Endothelial cell of umbilical vein (primary cell): ENCODE measurements around the gene MED16. TPM values are rescaled to one million over a fixed set of nuclear protein-coding genes. Genes with fewer than 3 reads are reported as not detected.

ENCODE experiments used
- BruUV-seq: library from RNA; stranded (reverse); fragments of 400-500 nt; replicated peaks from 2 replicates; lab custom pipeline; 2021; lab: Mats Ljungman, UMichigan
- CTCF ChIA-PET: fragments of 300-600, 350-600 bp; sonication (Branson Sonifier 250); formaldehyde crosslinking; loops from one replicate; lab custom pipeline; 2021; ENCODE audit warnings: antibody characterized with exemption, inconsistent platforms; lab: Charles Lee
- POLR2A ChIA-PET: fragments of 300-600, 350-600 bp; sonication (Branson Sonifier 250); formaldehyde crosslinking; loops from one replicate; lab custom pipeline; 2021; ENCODE audit warnings: antibody characterized with exemption, inconsistent platforms; lab: Charles Lee
- DNase-seq: peaks from one replicate; pipeline ENCODE4 v3.0.0-alpha.2; 2011; ENCODE audit warnings: low read depth, low spot score
- FAIRE-seq: peaks from 2 replicates; lab custom pipeline; 2011; peaks lifted over from hg19 to GRCh38; lab: Jason Lieb, UNC
- H2AFZ ChIP-seq: 2 replicates; pipeline ENCODE4 v1.6.0; 2012; ENCODE audit warnings: low read depth, low read length, control low read depth, inconsistent platforms
- H3K27ac ChIP-seq: 2 replicates; pipeline ENCODE4 v1.5.1; 2011; ENCODE audit warnings: low read depth, mild to moderate bottlenecking, control low read depth, low read length, moderate library complexity; ENCODE audit not compliant: insufficient read depth
- H3K27me3 ChIP-seq, 2 experiments: 2 replicates each; pipeline versions ENCODE4 v1.6.0 to v1.6.1; 2011; ENCODE audit warnings: low read length in 2 of 2, mixed read lengths in 1 of 2; ENCODE audit not compliant: control insufficient read depth in 2 of 2, insufficient read depth in 2 of 2
- H3K36me3 ChIP-seq, 2 experiments: 2 replicates in 1 of 2; 3 replicates in 1 of 2; pipeline ENCODE4 v1.5.1; 2011; ENCODE audit warnings: low read length in 2 of 2, mild to moderate bottlenecking in 1 of 2, moderate library complexity in 1 of 2; ENCODE audit not compliant: control insufficient read depth in 2 of 2, insufficient read depth in 2 of 2; ENCODE audit errors: extremely low read depth in 1 of 2
- H3K4me1 ChIP-seq: 3 replicates; pipeline ENCODE4 v1.5.1; 2011; ENCODE audit warnings: mild to moderate bottlenecking, low read length; ENCODE audit not compliant: control insufficient read depth, insufficient read depth; ENCODE audit errors: extremely low read depth
- H3K4me2 ChIP-seq: 2 replicates; pipeline ENCODE4 v1.6.1; 2011; ENCODE audit warnings: low read length, control low read depth, mixed read lengths; ENCODE audit not compliant: insufficient read depth
- H3K4me3 ChIP-seq, 3 experiments: fragments of 200-600 bp in 1 of 3; sonication (generic), shearing (Covaris generic) in 1 of 3; replicated peaks in 1 of 3; 2 replicates each; pipeline ENCODE4 v1.5.1; 2011 to 2016; ENCODE audit warnings: control low read depth in 3 of 3, low read length in 3 of 3, mild to moderate bottlenecking in 2 of 3, inconsistent platforms in 1 of 3, low read depth in 1 of 3, moderate library complexity in 1 of 3; ENCODE audit not compliant: insufficient read depth in 1 of 3
- H3K79me2 ChIP-seq: 2 replicates; pipeline ENCODE4 v1.6.0; 2012; ENCODE audit warnings: low read length, inconsistent platforms; ENCODE audit not compliant: control insufficient read depth, insufficient read depth
- H3K9ac ChIP-seq: replicated peaks from 2 replicates; pipeline ENCODE3; 2011; ENCODE audit warnings: low read length, control low read depth; ENCODE audit not compliant: insufficient read depth; ENCODE audit errors: extremely low read depth
- H3K9me1 ChIP-seq: replicated peaks from 3 replicates; pipeline ENCODE4 v1.6.0; 2011; ENCODE audit warnings: mild to moderate bottlenecking, low read length; ENCODE audit not compliant: control insufficient read depth, insufficient read depth; ENCODE audit errors: extremely low read depth
- H3K9me3 ChIP-seq: replicated peaks from 2 replicates; pipeline ENCODE4 v1.5.1; 2012; ENCODE audit warnings: low read length, inconsistent platforms; ENCODE audit not compliant: control insufficient read depth, insufficient read depth
- H4K20me1 ChIP-seq: replicated peaks from 2 replicates; pipeline ENCODE3; 2011; ENCODE audit warnings: mild to moderate bottlenecking, low read length; ENCODE audit not compliant: control insufficient read depth, insufficient read depth; ENCODE audit errors: extremely low read depth
- EZH2 ChIP-seq: IDR thresholded peaks from 2 replicates; pipeline ENCODE4 v1.6.1; 2012; ENCODE audit warnings: borderline replicate concordance, low read depth, mild to moderate bottlenecking, moderate library complexity, low read length, inconsistent platforms; ENCODE audit not compliant: severe bottlenecking
- FOS ChIP-seq: IDR thresholded peaks from 2 replicates; pipeline ENCODE4 v1.6.1; 2011; ENCODE audit warnings: mild to moderate bottlenecking, low read length, moderate library complexity, borderline replicate concordance; ENCODE audit not compliant: insufficient read depth
- GATA2 ChIP-seq: IDR thresholded peaks from 2 replicates; pipeline ENCODE4 v1.7.0; 2011; ENCODE audit warnings: low read depth, mild to moderate bottlenecking, moderate library complexity, mixed read lengths, low read length; ENCODE audit not compliant: insufficient read length, insufficient read depth
- JUN ChIP-seq: IDR thresholded peaks from 2 replicates; pipeline ENCODE4 v1.6.1; 2011; ENCODE audit warnings: borderline replicate concordance, low read depth; ENCODE audit not compliant: insufficient read length, insufficient read depth
- MAX ChIP-seq: IDR thresholded peaks from 2 replicates; pipeline ENCODE4 v1.6.1; 2011; ENCODE audit not compliant: insufficient read depth, insufficient read length
- MYC ChIP-seq: IDR thresholded peaks from one replicate; pipeline ENCODE4 v1.6.1; 2011; ENCODE audit warnings: mild to moderate bottlenecking, low read depth, low read length
- POLR2A ChIP-seq: IDR thresholded peaks from 2 replicates; pipeline ENCODE4 v1.6.1; 2012; ENCODE audit warnings: low read depth, mild to moderate bottlenecking, control low read depth, low read length
- POLR2AphosphoS5 ChIP-seq: IDR thresholded peaks from 2 replicates; pipeline ENCODE4 v1.6.1; 2012; ENCODE audit warnings: low read depth, mild to moderate bottlenecking, control low read depth, low read length, moderate library complexity; ENCODE audit not compliant: insufficient read depth
- dilution Hi-C: fragments of 300-500 bp; cut with MboI; formaldehyde crosslinking; loops from one replicate; pipeline ENCODE4 v1.15.0; 2019; ENCODE audit warnings: low sequenced_read_pairs; ENCODE audit not compliant: extremely low pct_ligation_motif_present
- intact Hi-C: fragments of 100-400 bp; cut with micrococcal nuclease; formaldehyde crosslinking; loops from one replicate; pipeline ENCODE4 v1.10.0; 2022
- polyA plus RNA-seq, 4 experiments: library from polyadenylated mRNA; depleted of rRNA in 3 of 4; stranded (reverse) in 3 of 4; unstranded in 1 of 4; fragments of >200 nt; gene quantifications; 2 replicates each; pipeline versions ENCODE4 v1.2.1 to v1.2.3, GENCODE V29; 2011 to 2012; ENCODE audit warnings: missing spikeins in 1 of 4
- total RNA-seq: library from RNA; stranded (reverse); gene quantifications from 2 replicates; pipeline ENCODE4 v1.2.3, GENCODE V29; 2021
- TF ChIP-seq, protein P1 (sequence below), 2 donors: IDR thresholded peaks; 1 replicate in 1 of 2; 2 replicates in 1 of 2; pipeline ENCODE4 v1.5.1; 2011; ENCODE audit warnings: low read length in 2 of 2, mild to moderate bottlenecking in 2 of 2, moderate library complexity in 2 of 2, control low read depth in 1 of 2, inconsistent platforms in 1 of 2, low read depth in 1 of 2; ENCODE audit not compliant: insufficient read depth in 1 of 2; ENCODE audit errors: extremely low read depth in 1 of 2

The MED16 gene
- total and polyA plus RNA-seq, 2 donors (not counting 3 experiments of a cell fraction or from before 2014, with no cell fraction given), result 63.1 to 66.5 TPM

DNA sequence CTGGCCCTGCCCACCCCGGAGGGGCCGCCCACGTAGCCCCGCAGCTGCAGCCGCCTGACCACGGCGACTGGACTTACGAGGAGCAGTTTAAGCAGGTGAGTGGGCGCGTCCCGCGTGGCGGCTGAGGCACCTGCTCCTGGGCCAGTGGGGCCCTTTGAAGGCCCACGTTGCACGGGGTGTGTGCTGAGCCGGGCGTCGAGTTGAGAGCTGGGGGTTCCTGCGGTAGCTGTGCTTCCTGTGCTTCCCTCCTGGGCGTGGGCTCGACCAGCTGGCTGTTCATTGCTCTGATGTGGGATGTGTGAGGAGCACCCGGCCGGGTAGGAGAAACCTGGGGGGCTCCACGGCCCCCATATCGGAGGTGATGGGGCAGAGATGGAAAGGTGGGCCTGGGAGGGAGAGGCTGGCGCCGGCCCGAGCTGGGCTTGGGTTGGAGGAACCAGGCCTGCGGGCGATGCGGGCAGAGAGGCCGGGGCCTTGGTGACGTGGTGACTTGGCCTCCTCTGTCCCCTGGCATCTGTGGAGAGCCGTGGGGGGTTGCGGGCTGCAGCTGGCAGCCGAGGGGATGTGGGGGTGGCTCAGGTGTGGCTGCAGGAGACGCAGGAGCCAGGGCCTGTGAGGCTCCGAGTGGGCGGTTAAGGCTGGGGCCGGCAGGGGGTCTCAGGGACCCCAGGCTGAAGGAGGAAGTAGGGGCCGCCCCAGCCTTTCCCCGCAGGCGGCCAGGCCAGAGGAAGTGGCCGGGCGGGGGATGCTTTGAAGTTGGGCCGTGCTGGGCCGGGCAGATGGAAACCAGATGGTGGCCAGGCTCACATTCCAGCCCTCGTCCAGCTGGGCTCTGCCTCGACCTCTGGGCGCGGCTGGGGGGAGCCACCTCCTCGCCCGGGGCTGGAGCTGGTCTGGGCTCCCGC, 39.9 kb upstream of the MED16 start:
- no peaks in the 10 kb centered on the region for H3K79me2 ChIP-seq
- ChIA-PET CTCF (interaction anchor here (0.8 to 1.0 kb wide), 3 partner anchors 9 to 51 kb away, joined by 3 to 4 read pairs (median 4); partner anchors contain the start of gene WDR18), POLR2A (interaction anchor here (0.7 kb wide), 1 partner anchor 206 kb away, joined by 4 read pairs; no protein-coding TSS in a partner anchor)
- no peak overlapping the region for H2AFZ ChIP-seq
- H3K36me3 ChIP-seq, result no peaks in the 10 kb centered on the region
- dilution Hi-C loops, result no loop called here
- FAIRE-seq (no peak), DNase-seq (no peak)
- no peak overlapping the region for H3K4me3 ChIP-seq
- no peak overlapping the region for H3K9ac ChIP-seq
- peaks cover 15% of the 10 kb centered on the region for H3K4me1 ChIP-seq
- H4K20me1 ChIP-seq, result no peaks in the 10 kb centered on the region
- H3K4me2 ChIP-seq, result no peak overlapping the region
- no TSS peak for BruUV-seq
- H3K27me3 ChIP-seq, result no peaks in the 10 kb centered on the region
- no peaks in the 10 kb centered on the region for H3K9me1 ChIP-seq
- H3K9me3 ChIP-seq, result no peaks in the 10 kb centered on the region
- no peak overlapping the region for H3K27ac ChIP-seq
- intact Hi-C loops, result loop anchor here (10.0 kb wide), 1 partner anchor 172 kb away; the partner anchor contains the start of gene GPX4
- no peak for TF ChIP-seq MAX

DNA sequence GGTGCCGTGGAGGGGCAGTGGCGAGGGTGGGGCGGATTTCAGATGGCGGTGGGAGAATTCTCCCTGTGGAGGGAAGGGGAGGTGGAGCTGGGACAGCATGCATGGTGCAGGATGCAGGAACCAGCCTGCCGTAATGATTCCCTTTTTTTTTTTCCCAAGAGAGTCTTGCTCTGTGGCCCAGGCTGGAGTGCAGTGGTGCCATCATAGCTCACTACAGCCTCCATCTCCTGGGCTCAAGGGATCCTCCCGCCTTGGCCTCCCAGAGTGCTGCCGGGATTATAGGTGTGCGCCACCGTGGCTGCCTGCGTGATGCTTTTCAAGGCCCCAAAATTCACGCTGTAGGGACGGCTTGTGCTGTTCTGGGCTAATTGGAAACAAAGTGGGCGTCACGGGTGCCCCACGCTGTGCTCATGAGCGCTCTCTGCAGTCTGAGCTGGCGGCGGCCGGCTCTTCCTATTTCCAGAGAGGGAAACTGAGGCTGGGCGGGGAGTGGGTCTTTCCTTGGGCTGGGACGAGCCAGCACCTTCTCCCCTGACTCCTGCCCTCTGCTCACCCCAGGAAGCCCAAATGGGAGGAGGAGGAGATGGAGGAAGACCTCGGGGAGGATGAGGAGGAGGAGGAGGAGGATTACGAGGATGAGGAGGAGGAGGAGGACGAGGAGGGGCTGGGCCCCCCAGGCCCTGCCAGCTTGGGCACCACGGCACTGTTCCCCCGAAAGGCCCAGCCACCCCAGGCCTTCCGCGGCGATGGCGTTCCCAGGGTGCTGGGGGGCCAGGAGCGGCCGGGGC, 39.1 kb upstream of the MED16 start:
- H3K4me2 ChIP-seq, result no peak overlapping the region
- CTCF ChIA-PET, result interaction anchor here (1.0 kb wide), 1 partner anchor 52 kb away, joined by 4 read pairs; the partner anchor contains the start of gene WDR18
- H3K79me2 ChIP-seq, result no peaks in the 10 kb centered on the region

More for the DNA sequence above, 39.1 kb upstream of the MED16 start:
- no peak overlapping the region for H3K9ac ChIP-seq
- no peaks in the 10 kb centered on the region for H3K9me3 ChIP-seq
- no peaks in the 10 kb centered on the region for H4K20me1 ChIP-seq
- FAIRE-seq, result no peak
- no peak for TF ChIP-seq MAX
- TF ChIP-seq POLR2A, result no peak
- no peak for TF ChIP-seq FOS
- no peak for TF ChIP-seq EZH2
- TF ChIP-seq, protein P1, sequence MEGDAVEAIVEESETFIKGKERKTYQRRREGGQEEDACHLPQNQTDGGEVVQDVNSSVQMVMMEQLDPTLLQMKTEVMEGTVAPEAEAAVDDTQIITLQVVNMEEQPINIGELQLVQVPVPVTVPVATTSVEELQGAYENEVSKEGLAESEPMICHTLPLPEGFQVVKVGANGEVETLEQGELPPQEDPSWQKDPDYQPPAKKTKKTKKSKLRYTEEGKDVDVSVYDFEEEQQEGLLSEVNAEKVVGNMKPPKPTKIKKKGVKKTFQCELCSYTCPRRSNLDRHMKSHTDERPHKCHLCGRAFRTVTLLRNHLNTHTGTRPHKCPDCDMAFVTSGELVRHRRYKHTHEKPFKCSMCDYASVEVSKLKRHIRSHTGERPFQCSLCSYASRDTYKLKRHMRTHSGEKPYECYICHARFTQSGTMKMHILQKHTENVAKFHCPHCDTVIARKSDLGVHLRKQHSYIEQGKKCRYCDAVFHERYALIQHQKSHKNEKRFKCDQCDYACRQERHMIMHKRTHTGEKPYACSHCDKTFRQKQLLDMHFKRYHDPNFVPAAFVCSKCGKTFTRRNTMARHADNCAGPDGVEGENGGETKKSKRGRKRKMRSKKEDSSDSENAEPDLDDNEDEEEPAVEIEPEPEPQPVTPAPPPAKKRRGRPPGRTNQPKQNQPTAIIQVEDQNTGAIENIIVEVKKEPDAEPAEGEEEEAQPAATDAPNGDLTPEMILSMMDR (IDR thresholded peaks at IDR 0.05; ENCODE audit: extremely low read depth in 1 of 2, insufficient read depth in 1 of 2, low read depth in 1 of 2, low read length in 2 of 2), result no peak
- no peak for TF ChIP-seq POLR2AphosphoS5
- TF ChIP-seq JUN, result no peak
- no peak for TF ChIP-seq MYC
- TF ChIP-seq GATA2, result no peak
- H3K9me1 ChIP-seq, result no peaks in the 10 kb centered on the region
- H3K36me3 ChIP-seq, result no peaks in the 10 kb centered on the region
- POLR2A ChIA-PET, result no interaction called here
- H2AFZ ChIP-seq, result no peak overlapping the region
- dilution Hi-C loops (no loop called here), intact Hi-C loops (loop anchor here (10.0 kb wide), 1 partner anchor 173 kb away; the partner anchor contains the start of gene GPX4)
- DNase-seq, result no peak
- H3K4me1 ChIP-seq, result peaks cover 15% of the 10 kb centered on the region
- no peaks in the 10 kb centered on the region for H3K27me3 ChIP-seq
- no peak overlapping the region for H3K4me3 ChIP-seq
- no TSS peak for BruUV-seq
- H3K27ac ChIP-seq, result no peak overlapping the region
